Activated T-cell treated with anti-CD3 and anti-CD28 coated beads, Interleukin-2, amount 50 U/mL, for 24 hours (primary cell): ENCODE results near the gene ZNF593OS.
A peak's percentile ranks its signal among the peaks of the same experiment; 100 is the strongest.

Experiments
- DNase-seq: peaks from one replicate; pipeline ENCODE4 v3.0.0-alpha.2; 2020
- H3K27ac Mint-ChIP-seq: 2 replicates; pipeline ENCODE4 v1.8.0; 2020; ENCODE audit warnings: mild to moderate bottlenecking, mixed read lengths
- H3K27me3 Mint-ChIP-seq: 2 replicates; pipeline ENCODE4 v1.8.0; 2020; ENCODE audit warnings: mixed read lengths
- H3K36me3 Mint-ChIP-seq: 2 replicates; pipeline ENCODE4 v1.8.0; 2020; ENCODE audit warnings: low read depth, mixed read lengths
- H3K4me1 Mint-ChIP-seq: 2 replicates; pipeline ENCODE4 v1.8.0; 2020; ENCODE audit warnings: low read depth, mixed read lengths
- H3K4me3 Mint-ChIP-seq: 2 replicates; pipeline ENCODE4 v1.8.0; 2020; ENCODE audit warnings: mild to moderate bottlenecking, moderate library complexity, mixed read lengths
- H3K9me3 Mint-ChIP-seq: 2 replicates; pipeline ENCODE4 v1.8.0; 2020; ENCODE audit warnings: mixed read lengths

Gene ZNF593OS

GRCh38 chr1:26132128-26132833 is 39.4 kb downstream of the ZNF593OS start:
- Mint-ChIP-seq H3K27ac (no peak overlapping the region), H3K4me3 (no peak overlapping the region), H3K27me3 (no peaks in the 10 kb centered on the region), H3K36me3 (no peaks in the 10 kb centered on the region), H3K4me1 (peaks cover 14% of the 10 kb centered on the region), H3K9me3 (no peaks in the 10 kb centered on the region)
- DNase-seq: no peak

- Mint-ChIP-seq H3K9me3 (no peaks in the 10 kb centered on the region), H3K4me1 (peaks cover 28% of the 10 kb centered on the region), H3K27me3 (no peaks in the 10 kb centered on the region), H3K36me3 (no peaks in the 10 kb centered on the region), H3K4me3 (no peak overlapping the region), H3K27ac (no peak overlapping the region)
- DNase-seq: no peak
These were observed 40.9 kb downstream of the ZNF593OS start for GRCh38 chr1:26130695-26131094.

DNA sequence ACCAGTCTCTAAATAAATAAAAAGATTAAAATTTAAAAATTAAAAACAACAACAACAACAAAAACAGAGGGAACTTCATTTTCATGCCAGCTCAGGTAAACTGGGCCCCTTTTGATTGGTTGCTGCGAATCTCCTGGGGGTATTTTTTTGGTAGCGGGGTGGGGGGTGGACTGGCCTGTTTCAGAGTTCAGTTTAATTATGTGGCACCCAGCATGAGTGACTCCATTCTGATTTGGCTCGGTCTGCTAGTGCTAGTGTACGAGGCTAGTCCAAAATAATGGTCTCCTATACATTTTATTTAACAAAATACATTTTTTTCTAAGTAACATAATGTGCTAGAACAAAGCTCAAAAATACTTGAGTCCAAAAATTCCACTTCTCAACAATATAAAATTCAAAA is 41.9 kb downstream of the ZNF593OS start:
- H3K27me3 Mint-ChIP-seq: no peaks in the 10 kb centered on the region
- peaks cover 35% of the 10 kb centered on the region for H3K4me1 Mint-ChIP-seq
- no peaks in the 10 kb centered on the region for H3K9me3 Mint-ChIP-seq
- peaks cover 2% of the 10 kb centered on the region for H3K36me3 Mint-ChIP-seq
- no peak for DNase-seq
- H3K4me3 Mint-ChIP-seq: no peak overlapping the region
- no peak overlapping the region for H3K27ac Mint-ChIP-seq

DNA sequence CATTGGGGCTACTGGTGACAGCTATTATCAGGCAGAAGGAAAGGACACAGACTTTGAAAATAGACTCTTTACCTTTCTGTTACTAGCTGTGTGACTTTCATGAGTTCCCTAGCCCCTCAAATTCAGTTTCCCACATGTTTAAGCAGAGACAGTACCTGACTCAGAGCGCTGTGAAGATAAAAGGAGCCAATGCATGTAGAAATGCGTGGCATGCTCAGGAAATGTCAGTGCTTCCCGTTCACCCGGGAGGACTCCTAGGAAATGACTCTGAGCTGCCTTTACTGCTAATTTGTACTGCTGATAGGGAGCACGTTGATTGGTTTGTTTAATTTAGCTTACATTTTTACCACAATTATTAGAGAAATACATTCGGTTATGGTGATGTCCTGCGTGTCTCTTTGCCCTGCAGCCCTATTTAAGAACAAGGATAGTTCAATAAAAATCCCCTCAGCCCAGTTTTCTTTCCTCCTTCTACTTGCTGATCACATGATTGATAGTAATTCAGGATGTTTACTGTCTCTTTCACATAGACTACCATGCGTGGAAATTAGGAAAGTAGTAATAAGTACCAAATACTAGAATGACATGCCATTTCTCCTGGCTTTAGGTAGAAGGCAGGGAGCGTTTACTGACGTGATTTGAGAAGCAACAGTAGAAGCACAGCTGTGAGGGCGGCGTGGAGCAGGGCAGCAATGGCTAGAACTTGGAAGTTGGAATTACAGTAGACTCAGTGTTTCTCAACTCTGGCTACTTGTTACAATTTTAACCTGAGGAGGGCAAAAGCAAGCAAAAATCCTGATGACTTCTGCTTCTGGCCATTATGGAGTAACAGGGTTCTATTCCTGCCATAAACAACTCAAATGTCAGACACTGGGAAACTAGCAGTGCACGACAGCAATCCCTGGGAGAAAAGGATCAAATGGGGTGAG is 44.1 kb downstream of the ZNF593OS start:
- Mint-ChIP-seq H3K27ac (peak overlapping the region; percentile 74), H3K4me3 (peak overlapping the region; percentile 55), H3K9me3 (no peaks in the 10 kb centered on the region), H3K36me3 (peaks cover 15% of the 10 kb centered on the region), H3K4me1 (peaks cover 55% of the 10 kb centered on the region), H3K27me3 (no peaks in the 10 kb centered on the region)
- DNase-seq: no peak

DNA sequence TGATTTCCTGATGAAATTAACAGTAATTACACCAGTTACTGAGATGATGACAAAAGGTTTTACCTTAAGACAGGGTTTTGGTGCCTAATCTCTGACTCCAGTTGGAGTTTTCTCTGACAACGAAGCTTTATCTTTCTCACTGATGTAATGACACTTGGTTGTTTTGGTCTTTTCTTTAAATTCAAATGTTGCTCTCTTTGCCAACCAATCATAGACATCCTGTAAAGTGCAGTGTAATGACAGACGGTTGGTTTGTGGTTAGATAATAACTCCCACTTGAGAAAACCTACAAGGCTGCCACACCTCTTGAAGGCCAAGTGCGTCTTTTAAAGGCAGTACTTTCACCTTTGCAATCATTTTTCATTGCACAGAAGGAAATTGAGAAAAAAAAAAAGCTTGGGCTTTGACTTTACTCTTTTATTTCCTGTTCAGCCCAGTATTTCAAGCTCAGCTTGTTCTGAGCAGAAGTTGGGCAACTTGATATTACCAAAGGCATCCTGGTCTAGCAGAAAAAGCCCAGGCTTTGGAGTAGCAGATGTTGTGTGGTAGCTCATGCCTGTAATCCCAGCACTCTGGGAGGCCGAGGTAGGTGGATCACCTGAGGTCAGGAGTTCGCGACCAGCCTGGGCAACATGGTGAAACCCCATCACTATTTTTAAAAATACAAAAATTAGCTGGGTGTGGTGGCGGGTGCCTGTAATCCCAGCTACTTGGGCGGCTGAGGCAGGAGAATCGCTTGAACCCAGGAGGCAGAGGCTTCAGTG is 45.1 kb downstream of the ZNF593OS start:
- peaks cover 25% of the 10 kb centered on the region for H3K36me3 Mint-ChIP-seq
- DNase-seq: no peak
- H3K27me3 Mint-ChIP-seq: no peaks in the 10 kb centered on the region
- H3K9me3 Mint-ChIP-seq: no peaks in the 10 kb centered on the region
- peak overlapping the region; percentile 55 for H3K4me3 Mint-ChIP-seq
- peaks cover 61% of the 10 kb centered on the region for H3K4me1 Mint-ChIP-seq
- peak overlapping the region; percentile 66 for H3K27ac Mint-ChIP-seq

DNA sequence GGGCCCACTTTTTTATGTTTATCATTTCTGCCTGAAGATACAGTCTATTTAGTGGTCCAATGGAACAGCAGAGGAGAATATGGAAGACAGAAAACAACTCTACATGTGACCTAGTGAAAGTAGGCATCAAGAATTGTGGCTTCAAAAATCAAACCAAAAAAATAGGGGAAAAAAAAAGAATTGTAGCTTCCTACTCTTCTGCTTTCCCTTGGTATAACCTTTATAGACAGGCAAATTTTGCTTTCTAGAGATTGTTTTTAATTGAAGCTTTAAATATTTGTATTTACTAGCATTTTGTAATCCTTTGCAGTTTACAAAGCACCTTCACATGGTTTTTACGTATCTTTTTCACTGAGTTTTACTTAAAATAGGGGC is 45.7 kb downstream of the ZNF593OS start:
- H3K27me3 Mint-ChIP-seq: no peaks in the 10 kb centered on the region
- H3K36me3 Mint-ChIP-seq: peaks cover 25% of the 10 kb centered on the region
- no peaks in the 10 kb centered on the region for H3K9me3 Mint-ChIP-seq
- peak overlapping the region; percentile 55 for H3K4me3 Mint-ChIP-seq
- no peak for DNase-seq
- H3K27ac Mint-ChIP-seq: peak overlapping the region; percentile 66
- peaks cover 61% of the 10 kb centered on the region for H3K4me1 Mint-ChIP-seq

DNA sequence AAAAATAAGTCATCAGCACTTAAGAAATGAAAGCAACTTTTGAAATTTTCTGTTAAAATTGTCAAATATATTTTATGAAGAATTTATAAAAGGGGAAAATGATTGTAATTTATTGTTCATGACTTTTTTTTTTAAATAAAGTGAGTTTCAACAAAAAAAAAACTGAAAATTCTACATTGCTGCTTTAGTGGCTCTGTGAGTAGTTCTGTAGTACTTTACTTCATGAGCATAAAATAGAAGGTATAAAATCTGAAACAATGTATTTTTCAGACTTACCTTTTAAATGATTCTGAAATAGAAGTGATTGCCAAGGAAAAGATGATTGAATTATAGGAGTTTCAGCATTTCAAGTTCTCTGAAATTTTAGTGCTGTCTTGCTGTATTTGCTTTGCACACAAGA is 46.2 kb downstream of the ZNF593OS start:
- H3K27ac Mint-ChIP-seq: no peak overlapping the region
- no peaks in the 10 kb centered on the region for H3K27me3 Mint-ChIP-seq
- H3K4me1 Mint-ChIP-seq: peaks cover 62% of the 10 kb centered on the region
- DNase-seq: no peak
- H3K4me3 Mint-ChIP-seq: no peak overlapping the region
- peaks cover 27% of the 10 kb centered on the region for H3K36me3 Mint-ChIP-seq
- H3K9me3 Mint-ChIP-seq: no peaks in the 10 kb centered on the region

- no peak overlapping the region for H3K4me3 Mint-ChIP-seq
- H3K9me3 Mint-ChIP-seq: no peaks in the 10 kb centered on the region
- no peaks in the 10 kb centered on the region for H3K27me3 Mint-ChIP-seq
- H3K36me3 Mint-ChIP-seq: peaks cover 34% of the 10 kb centered on the region
- peaks cover 69% of the 10 kb centered on the region for H3K4me1 Mint-ChIP-seq
- H3K27ac Mint-ChIP-seq: no peak overlapping the region
- no peak for DNase-seq
These were observed 47.0 kb downstream of the ZNF593OS start for GRCh38 chr1:26124418-26125331.

DNA sequence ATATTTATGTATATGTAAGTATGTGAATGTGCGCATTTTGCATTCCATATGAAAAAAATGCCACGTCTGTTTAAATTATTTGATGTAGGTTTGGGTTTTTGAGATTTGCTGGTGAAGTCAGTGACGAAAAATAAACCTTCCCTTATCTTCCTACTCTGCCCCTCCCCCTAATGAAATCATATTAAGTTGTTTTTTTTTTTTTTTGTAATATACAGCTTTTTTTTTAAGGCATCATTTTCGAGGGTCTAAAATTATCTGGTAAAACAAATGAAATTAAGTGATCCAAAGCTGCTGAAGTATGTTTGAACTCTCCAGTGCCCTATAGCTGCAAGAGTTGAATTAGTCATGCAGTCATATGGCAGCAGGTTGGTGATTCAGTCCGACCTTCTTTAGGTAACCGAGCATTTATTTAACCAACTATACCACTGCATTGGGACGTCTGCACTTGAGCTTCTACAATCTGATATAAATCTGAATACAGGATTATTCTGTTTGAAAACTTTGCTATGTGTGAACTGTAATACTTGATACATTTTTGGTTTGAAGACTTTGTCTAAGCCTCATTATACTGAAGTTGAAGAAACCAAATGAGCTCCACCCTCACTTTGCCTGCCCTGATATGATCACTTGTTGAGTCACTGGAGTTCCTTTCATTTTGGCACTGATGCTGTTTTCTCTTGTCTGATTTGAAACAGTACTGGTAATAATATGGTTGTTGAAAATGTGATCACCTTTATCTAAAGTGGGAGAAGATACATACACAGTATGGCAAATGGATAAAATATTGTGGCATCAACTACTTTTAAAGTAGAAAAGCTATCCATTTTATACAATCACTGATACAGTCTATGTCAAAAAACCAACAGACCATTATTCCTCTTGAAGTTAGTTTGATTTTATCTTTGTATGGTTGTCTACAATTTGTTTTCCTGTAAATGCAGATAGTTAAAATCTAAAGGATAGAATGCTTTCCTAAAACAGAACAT is 48.4 kb downstream of the ZNF593OS start:
- H3K4me3 Mint-ChIP-seq: no peak overlapping the region
- peaks cover 48% of the 10 kb centered on the region for H3K36me3 Mint-ChIP-seq
- DNase-seq: no peak

DNA sequence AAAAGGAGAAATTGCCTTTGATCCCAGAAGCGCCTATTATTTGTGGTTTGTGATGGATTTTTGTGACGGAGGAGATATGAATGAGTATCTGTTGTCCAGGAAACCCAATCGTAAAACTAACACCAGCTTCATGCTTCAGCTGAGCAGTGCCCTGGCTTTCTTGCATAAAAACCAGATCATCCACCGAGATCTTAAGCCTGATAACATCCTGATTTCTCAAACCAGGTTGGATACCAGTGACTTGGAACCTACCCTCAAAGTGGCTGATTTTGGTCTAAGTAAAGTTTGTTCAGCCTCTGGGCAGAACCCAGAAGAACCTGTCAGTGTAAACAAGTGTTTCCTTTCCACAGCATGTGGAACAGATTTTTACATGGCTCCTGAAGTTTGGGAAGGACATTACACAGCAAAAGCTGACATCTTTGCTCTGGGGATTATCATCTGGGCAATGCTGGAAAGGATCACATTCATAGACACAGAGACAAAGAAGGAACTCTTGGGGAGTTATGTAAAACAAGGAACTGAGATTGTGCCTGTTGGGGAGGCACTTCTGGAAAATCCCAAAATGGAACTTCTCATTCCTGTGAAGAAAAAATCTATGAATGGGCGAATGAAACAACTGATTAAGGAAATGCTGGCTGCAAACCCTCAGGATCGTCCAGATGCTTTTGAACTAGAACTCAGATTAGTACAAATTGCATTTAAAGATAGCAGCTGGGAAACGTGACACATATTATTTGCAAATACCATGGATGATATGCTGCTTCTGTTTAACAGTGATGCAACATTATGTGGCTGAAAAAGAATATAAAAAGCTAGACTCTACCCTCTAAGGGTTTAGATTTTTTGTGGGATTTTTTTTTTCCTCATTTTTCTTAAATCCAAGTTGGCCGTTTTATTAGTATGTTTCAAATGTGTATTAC is 49.5 kb downstream of the ZNF593OS start:
- Mint-ChIP-seq H3K27ac (no peak overlapping the region), H3K27me3 (no peaks in the 10 kb centered on the region), H3K9me3 (no peaks in the 10 kb centered on the region), H3K36me3 (peaks cover 58% of the 10 kb centered on the region), H3K4me3 (no peak overlapping the region), H3K4me1 (peaks cover 72% of the 10 kb centered on the region)
- DNase-seq: no peak

More for the DNA sequence above, 48.4 kb downstream of the ZNF593OS start:
- H3K4me1 Mint-ChIP-seq: peaks cover 80% of the 10 kb centered on the region
- no peaks in the 10 kb centered on the region for H3K27me3 Mint-ChIP-seq
- no peaks in the 10 kb centered on the region for H3K9me3 Mint-ChIP-seq
- peak overlapping the region; percentile 65 for H3K27ac Mint-ChIP-seq

GRCh38 chr1:26119892-26120608 is 51.6 kb downstream of the ZNF593OS start:
- no peak overlapping the region for H3K4me3 Mint-ChIP-seq
- H3K4me1 Mint-ChIP-seq: peaks cover 55% of the 10 kb centered on the region
- no peak for DNase-seq
- H3K9me3 Mint-ChIP-seq: no peaks in the 10 kb centered on the region
- H3K36me3 Mint-ChIP-seq: peaks cover 72% of the 10 kb centered on the region
- no peaks in the 10 kb centered on the region for H3K27me3 Mint-ChIP-seq
- H3K27ac Mint-ChIP-seq: peak overlapping the region; percentile 63
